HEK293 (cell line): Measurements from ENCODE around the gene GGT5.

Experiments
- ZFP3 ChIP-seq: fragments of 450-650 bp; formaldehyde crosslinking; IDR thresholded peaks from 2 replicates; pipeline ENCODE4 v1.5.1; 2016; ENCODE audit warnings: low read depth, missing biosample characterization, missing genetic modification characterization
- ZFP41 ChIP-seq: fragments of 450-650 bp; formaldehyde crosslinking; IDR thresholded peaks from 2 replicates; pipeline ENCODE4 v1.5.1; 2016; ENCODE audit warnings: missing biosample characterization, missing genetic modification characterization, borderline replicate concordance
- ZNF416 ChIP-seq: fragments of 450-650 bp; formaldehyde crosslinking; IDR thresholded peaks from 2 replicates; pipeline ENCODE4 v1.5.1; 2016; ENCODE audit warnings: missing biosample characterization, missing genetic modification characterization
- TF ChIP-seq, protein P1 (sequence below): fragments of 450-650 bp; formaldehyde crosslinking; IDR thresholded peaks from 2 replicates; pipeline ENCODE4 v1.5.1; 2016; ENCODE audit warnings: missing biosample characterization, missing genetic modification characterization

DNA sequence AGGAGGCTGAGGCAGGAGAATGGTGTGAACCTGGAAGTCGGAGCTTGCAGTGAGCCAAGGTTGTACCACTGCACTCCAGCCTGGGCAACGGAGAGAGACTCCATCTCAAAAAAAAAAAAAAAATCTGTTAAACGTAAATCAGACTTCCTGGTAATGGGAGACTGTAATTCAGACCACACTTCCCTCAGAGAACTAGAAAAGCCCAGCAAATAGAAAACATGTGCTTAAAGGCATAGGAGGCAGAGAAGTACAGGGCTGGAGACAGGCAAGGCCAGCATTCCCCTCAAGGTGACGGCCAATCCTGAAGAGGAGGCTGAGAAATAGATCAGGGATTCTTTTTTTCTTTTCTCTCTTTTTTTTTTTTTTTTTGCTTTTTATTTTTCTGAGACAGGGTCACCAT, 8.2 kb downstream of the GGT5 start:
- no peak for TF ChIP-seq ZNF416 (tag by site-specific recombination)
- no peak for TF ChIP-seq ZFP41 (tag by site-specific recombination)
- TF ChIP-seq, protein P1, sequence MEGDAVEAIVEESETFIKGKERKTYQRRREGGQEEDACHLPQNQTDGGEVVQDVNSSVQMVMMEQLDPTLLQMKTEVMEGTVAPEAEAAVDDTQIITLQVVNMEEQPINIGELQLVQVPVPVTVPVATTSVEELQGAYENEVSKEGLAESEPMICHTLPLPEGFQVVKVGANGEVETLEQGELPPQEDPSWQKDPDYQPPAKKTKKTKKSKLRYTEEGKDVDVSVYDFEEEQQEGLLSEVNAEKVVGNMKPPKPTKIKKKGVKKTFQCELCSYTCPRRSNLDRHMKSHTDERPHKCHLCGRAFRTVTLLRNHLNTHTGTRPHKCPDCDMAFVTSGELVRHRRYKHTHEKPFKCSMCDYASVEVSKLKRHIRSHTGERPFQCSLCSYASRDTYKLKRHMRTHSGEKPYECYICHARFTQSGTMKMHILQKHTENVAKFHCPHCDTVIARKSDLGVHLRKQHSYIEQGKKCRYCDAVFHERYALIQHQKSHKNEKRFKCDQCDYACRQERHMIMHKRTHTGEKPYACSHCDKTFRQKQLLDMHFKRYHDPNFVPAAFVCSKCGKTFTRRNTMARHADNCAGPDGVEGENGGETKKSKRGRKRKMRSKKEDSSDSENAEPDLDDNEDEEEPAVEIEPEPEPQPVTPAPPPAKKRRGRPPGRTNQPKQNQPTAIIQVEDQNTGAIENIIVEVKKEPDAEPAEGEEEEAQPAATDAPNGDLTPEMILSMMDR (tag by site-specific recombination), result no peak
- no peak for TF ChIP-seq ZFP3 (tag by site-specific recombination)
